CD4-positive, alpha-beta memory T cell (primary cell): ENCODE results near the gene PTPN1. TPM values are rescaled to one million over a fixed set of nuclear protein-coding genes. Genes with fewer than 3 reads are reported as not detected.

ENCODE experiments used
- CTCF ChIA-PET: fragments of 350-600 bp; sonication (Branson Sonifier 250); formaldehyde crosslinking; loops from one replicate; lab custom pipeline; 2021; ENCODE audit warnings: inconsistent platforms; ENCODE audit not compliant: partially characterized antibody; lab: Charles Lee
- POLR2A ChIA-PET: fragments of 350-600 bp; sonication (Branson Sonifier 250); formaldehyde crosslinking; loops from one replicate; lab custom pipeline; 2021; ENCODE audit not compliant: partially characterized antibody; lab: Charles Lee
- DNase-seq, 5 donors: peaks; one replicate each; pipeline versions ENCODE4 v3.0.0 to v3.0.0-alpha.2; 2020 to 2022; ENCODE audit warnings: mixed read lengths in 1 of 5
- H3K27ac ChIP-seq: one replicate; pipeline ENCODE4 v1.7.0; 2013; ENCODE audit warnings: low read depth, low read length
- H3K27me3 ChIP-seq: 2 replicates; pipeline ENCODE4 v1.7.0; 2013; ENCODE audit warnings: mild to moderate bottlenecking, low read length, moderate library complexity; ENCODE audit not compliant: insufficient read depth
- H3K36me3 ChIP-seq: 2 replicates; pipeline ENCODE4 v1.7.0; 2013; ENCODE audit warnings: mild to moderate bottlenecking, low read length, moderate library complexity; ENCODE audit not compliant: insufficient read depth
- H3K4me1 ChIP-seq: 2 replicates; pipeline ENCODE4 v1.7.0; 2013; ENCODE audit warnings: mild to moderate bottlenecking, low read length, moderate library complexity; ENCODE audit not compliant: insufficient read depth
- H3K4me3 ChIP-seq, 2 donors: one replicate each; pipeline ENCODE4 v1.7.0; 2013; ENCODE audit warnings: low read length in 2 of 2, mild to moderate bottlenecking in 1 of 2
- H3K9me3 ChIP-seq, 2 donors: one replicate each; pipeline ENCODE4 v1.7.0; 2013; ENCODE audit warnings: low read length in 2 of 2, control low read depth in 1 of 2; ENCODE audit not compliant: control insufficient read depth in 1 of 2
- H3K27ac Mint-ChIP-seq, 7 donors: one replicate each; pipeline ENCODE4 v1.8.0; 2020 to 2021; ENCODE audit warnings: mixed read lengths in 7 of 7, mild to moderate bottlenecking in 6 of 7, inconsistent platforms in 3 of 7, moderate library complexity in 3 of 7
- H3K27me3 Mint-ChIP-seq, 2 donors: one replicate each; pipeline ENCODE4 v1.8.0; 2020 to 2021; ENCODE audit warnings: mixed read lengths in 2 of 2
- H3K36me3 Mint-ChIP-seq, 2 donors: one replicate each; pipeline ENCODE4 v1.8.0; 2020 to 2021; ENCODE audit warnings: mixed read lengths in 2 of 2, inconsistent platforms in 1 of 2, mild to moderate bottlenecking in 1 of 2
- H3K4me1 Mint-ChIP-seq, 4 donors: one replicate each; pipeline ENCODE4 v1.8.0; 2020 to 2021; ENCODE audit warnings: mixed read lengths in 4 of 4, mild to moderate bottlenecking in 1 of 4
- H3K4me3 Mint-ChIP-seq, 8 donors: one replicate each; pipeline ENCODE4 v1.8.0; 2020 to 2021; ENCODE audit warnings: mixed read lengths in 8 of 8, mild to moderate bottlenecking in 7 of 8, moderate library complexity in 6 of 8, inconsistent platforms in 3 of 8
- H3K9me3 Mint-ChIP-seq, 8 donors: one replicate each; pipeline ENCODE4 v1.8.0; 2020 to 2021; ENCODE audit warnings: mixed read lengths in 8 of 8, mild to moderate bottlenecking in 5 of 8, inconsistent platforms in 3 of 8, moderate library complexity in 1 of 8
- intact Hi-C: fragments of 100-400 bp; cut with micrococcal nuclease; formaldehyde crosslinking; loops from one replicate; pipeline ENCODE4 v1.15.1; 2023
- polyA plus RNA-seq, 2 donors: library from polyadenylated mRNA; unstranded; fragments of 300-500 nt; fragmentation: Illumina TruSeq; gene quantifications; one replicate each; pipeline ENCODE4 v1.2.3, GENCODE V29; 2021
- total RNA-seq, 2 experiments: library from RNA; stranded (reverse); gene quantifications; one replicate each; pipeline ENCODE4 v1.2.3, GENCODE V29; 2021

The PTPN1 gene
- total and polyA plus RNA-seq, 4 experiments from 2014 or later: 21.0 to 61.5 (median 50.3) TPM

DNA sequence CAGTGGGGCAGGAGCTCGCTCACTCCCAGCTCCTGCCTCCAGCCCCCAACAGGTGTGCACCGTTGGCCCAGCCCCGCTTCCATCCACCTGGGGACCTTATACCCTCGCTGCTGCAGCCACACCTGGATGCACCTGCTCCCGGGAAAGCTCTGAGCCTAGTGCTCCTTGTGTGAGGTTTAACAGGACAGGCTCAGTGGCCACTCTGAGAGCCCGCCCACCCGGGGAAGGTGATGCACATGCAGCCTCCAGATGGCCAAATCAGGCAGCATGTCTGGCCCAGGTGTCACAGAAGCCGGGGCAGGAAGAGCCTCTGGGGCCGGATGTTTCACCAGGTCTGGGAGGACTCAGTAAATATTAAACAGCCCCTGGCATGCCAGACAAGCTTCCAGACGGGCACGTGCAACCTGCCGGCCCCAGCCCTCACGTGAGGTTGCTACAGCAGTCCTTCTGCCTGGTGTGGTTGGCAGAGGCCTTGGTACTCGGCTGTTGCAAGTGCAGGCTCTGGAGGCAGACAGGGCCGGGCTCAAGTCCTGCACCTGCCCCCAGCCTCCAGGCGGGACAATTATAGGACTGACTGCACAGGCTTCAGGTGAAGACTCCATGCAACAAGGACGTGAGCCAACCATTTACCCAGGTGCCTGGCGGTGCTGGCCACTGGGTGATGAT lies 114.3 kb downstream of the PTPN1 start:
- Histone ChIP-seq H3K4me3 (no peak overlapping the region), H3K36me3 (no peaks in the 10 kb centered on the region), H3K27me3 (no peaks in the 10 kb centered on the region), H3K9me3 (no peaks in the 10 kb centered on the region), H3K27ac (no peak overlapping the region), H3K4me1 (no peaks in the 10 kb centered on the region)
- Mint-ChIP-seq H3K27ac (no peak overlapping the region), H3K4me1 (no peaks in the 10 kb centered on the region), H3K27me3 (no peaks in the 10 kb centered on the region), H3K36me3 (no peaks in the 10 kb centered on the region), H3K9me3 (peaks cover 0 to 12% (median 5%) of the 10 kb centered on the region in 8 donors), H3K4me3 (no peak overlapping the region)
- intact Hi-C loops: no loop called here
- POLR2A ChIA-PET: no interaction called here
- no peak for DNase-seq
- CTCF ChIA-PET: interaction anchor here (1.8 kb wide), 1 partner anchor 10 kb away, joined by 8 read pairs; no protein-coding TSS in a partner anchor

DNA sequence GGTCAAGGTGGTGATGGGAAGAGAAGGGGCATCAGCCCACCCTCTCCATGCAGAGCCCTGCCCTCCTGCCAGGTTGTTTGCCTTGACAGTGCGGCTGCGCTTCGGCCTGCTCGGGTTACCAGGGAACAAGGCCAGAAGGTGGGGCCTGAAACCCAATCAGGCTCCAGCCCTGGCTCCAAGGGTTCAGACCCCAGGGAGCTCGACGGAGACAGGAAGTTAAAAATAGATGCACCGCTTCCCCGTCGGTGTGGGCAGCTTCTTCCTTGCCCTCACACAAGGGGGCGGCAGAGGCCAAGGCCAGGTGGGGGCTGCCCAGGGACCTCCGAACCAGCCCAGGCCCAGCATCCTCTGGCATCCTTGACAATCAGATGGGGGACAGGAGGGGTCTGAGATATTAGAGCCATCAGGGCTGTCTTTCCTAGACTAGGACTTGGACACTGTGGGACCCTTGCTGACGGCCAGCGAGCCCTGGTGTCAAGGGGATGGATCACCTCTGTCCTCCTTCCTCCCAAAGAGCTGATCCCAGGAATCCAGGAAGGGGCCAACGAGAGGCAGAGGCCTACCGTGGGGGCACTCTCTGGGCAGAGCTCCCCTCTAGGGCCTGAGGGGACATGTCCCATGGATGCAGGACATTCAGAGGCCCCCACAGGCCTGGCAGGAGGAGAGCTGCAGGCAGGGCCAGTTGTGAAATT lies 115.9 kb downstream of the PTPN1 start:
- DNase-seq: no peak
- Mint-ChIP-seq H3K27ac (no peak overlapping the region), H3K36me3 (no peaks in the 10 kb centered on the region), H3K4me3 (no peak overlapping the region), H3K27me3 (no peaks in the 10 kb centered on the region), H3K9me3 (peaks cover 0 to 6% (median 2%) of the 10 kb centered on the region in 8 donors), H3K4me1 (no peaks in the 10 kb centered on the region)
- Histone ChIP-seq H3K27ac (no peak overlapping the region), H3K9me3 (no peaks in the 10 kb centered on the region), H3K36me3 (no peaks in the 10 kb centered on the region), H3K27me3 (no peaks in the 10 kb centered on the region), H3K4me3 (no peak overlapping the region), H3K4me1 (no peaks in the 10 kb centered on the region)
- POLR2A ChIA-PET: no interaction called here
- intact Hi-C loops: no loop called here
- CTCF ChIA-PET: interaction anchor here (1.0 kb wide), 1 partner anchor 123 kb away, joined by 3 read pairs; no protein-coding TSS in a partner anchor

DNA sequence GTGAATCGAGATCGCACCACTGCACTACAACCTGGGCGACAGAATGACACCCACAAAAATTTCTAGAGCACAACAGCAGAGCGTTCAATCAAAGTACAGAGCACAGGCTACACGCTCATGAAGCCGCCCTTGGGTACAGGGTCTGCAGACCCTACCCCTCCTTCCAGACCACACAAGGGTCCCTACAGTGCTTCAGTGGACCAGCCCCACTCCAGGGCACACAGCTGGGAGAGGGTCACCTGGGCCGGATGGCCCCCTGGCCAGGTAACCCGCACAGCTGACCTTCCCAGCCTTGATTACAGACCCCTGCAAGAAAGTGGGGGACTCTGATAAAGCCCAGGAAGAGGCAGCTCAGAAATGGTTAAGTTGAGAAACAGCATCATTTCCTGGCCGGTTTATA lies 117.6 kb downstream of the PTPN1 start:
- Mint-ChIP-seq H3K36me3 (no peaks in the 10 kb centered on the region), H3K27ac (no peak overlapping the region), H3K27me3 (no peaks in the 10 kb centered on the region), H3K9me3 (no peaks in the 10 kb centered on the region), H3K4me3 (no peak overlapping the region), H3K4me1 (no peaks in the 10 kb centered on the region)
- no peak for DNase-seq
- Histone ChIP-seq H3K9me3 (no peaks in the 10 kb centered on the region), H3K4me3 (no peak overlapping the region), H3K4me1 (no peaks in the 10 kb centered on the region), H3K36me3 (no peaks in the 10 kb centered on the region), H3K27ac (no peak overlapping the region), H3K27me3 (no peaks in the 10 kb centered on the region)
- ChIA-PET POLR2A (no interaction called here), CTCF (interaction anchor here (0.6 kb wide), 1 partner anchor 447 kb away, joined by 3 read pairs; no protein-coding TSS in a partner anchor)
- intact Hi-C loops: no loop called here

DNA sequence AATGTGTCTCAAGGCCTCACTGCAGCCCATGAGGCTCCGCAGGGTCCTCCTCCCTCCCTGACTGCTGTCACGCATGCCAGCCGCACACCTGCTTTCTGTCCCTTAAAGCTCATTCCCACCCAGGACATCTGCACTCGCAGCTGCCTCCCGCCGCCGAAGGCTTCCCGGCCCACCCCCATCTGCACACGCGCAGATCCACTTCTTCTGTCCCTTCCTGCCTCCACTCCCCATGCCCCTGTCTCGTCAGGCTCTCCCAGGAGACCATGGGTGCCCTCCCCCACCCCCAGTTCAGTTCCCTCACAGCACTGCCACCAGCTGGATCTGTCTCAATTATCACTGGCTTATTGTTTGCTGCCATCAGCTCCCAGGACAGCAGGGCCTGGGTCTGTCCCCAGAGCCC lies 118.1 kb downstream of the PTPN1 start:
- no peaks in the 10 kb centered on the region for H3K27me3 Mint-ChIP-seq
- no peak for DNase-seq
- no peaks in the 10 kb centered on the region for H3K36me3 Mint-ChIP-seq

DNA sequence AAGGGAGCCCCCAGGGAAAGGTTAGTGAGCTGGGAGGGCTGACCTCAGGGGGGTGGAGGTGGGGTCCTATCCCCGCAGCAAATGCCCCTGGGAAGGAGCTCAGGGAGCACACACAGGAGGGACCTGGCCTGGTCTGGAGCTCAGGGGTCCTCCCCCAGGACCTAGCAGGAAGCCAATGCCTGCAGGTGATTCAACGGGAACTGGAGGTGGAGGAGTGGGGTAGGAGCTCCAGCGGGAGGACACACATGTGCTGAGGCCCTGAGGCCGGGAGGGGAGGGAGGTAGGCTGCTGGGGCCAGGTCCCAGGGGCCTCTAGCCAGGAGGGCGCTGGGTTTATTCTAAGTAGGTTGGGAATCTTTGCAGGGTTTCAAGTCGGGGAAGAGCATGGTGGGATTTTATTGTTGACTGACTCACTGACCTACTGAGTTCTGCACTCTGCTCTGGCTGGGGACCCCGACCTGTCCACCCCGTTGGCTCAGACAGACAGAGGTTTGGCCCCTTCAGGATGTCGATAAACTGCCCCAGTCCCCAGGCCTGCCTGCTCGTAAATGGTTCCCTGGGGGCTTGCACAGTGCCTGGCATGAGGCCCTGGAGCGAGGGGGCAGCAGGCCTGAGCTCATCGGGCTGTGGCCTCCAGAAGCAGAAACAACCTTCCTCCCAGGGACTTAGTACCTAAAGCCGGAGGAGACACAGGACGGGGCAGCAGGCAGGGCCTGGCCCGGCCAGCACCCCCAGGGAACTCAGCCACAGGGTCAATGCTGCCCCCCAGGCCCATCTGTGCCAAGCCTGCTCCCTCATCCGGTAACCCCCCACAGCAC lies 118.9 kb downstream of the PTPN1 start:
- no peaks in the 10 kb centered on the region for H3K4me1 Mint-ChIP-seq
- POLR2A ChIA-PET: no interaction called here
- no peaks in the 10 kb centered on the region for H3K27me3 Mint-ChIP-seq
- no peaks in the 10 kb centered on the region for H3K36me3 Mint-ChIP-seq
- Histone ChIP-seq H3K4me1 (no peaks in the 10 kb centered on the region), H3K27me3 (no peaks in the 10 kb centered on the region), H3K36me3 (no peaks in the 10 kb centered on the region), H3K4me3 (no peak overlapping the region), H3K9me3 (no peaks in the 10 kb centered on the region), H3K27ac (no peak overlapping the region)
- H3K4me3 Mint-ChIP-seq: no peak overlapping the region
- H3K27ac Mint-ChIP-seq: no peak overlapping the region
- CTCF ChIA-PET: no interaction called here
- no peaks in the 10 kb centered on the region for H3K9me3 Mint-ChIP-seq
- DNase-seq: no peak
- intact Hi-C loops: no loop called here

More for the DNA sequence above, 118.1 kb downstream of the PTPN1 start:
- no peak overlapping the region for H3K27ac ChIP-seq
- POLR2A ChIA-PET: no interaction called here
- H3K9me3 ChIP-seq: no peaks in the 10 kb centered on the region
- no peak overlapping the region for H3K4me3 ChIP-seq
- Mint-ChIP-seq H3K9me3 (no peaks in the 10 kb centered on the region), H3K27ac (no peak overlapping the region), H3K4me3 (no peak overlapping the region), H3K4me1 (no peaks in the 10 kb centered on the region)
- no peaks in the 10 kb centered on the region for H3K36me3 ChIP-seq
- no peaks in the 10 kb centered on the region for H3K27me3 ChIP-seq
- no peaks in the 10 kb centered on the region for H3K4me1 ChIP-seq
- intact Hi-C loops: no loop called here
- CTCF ChIA-PET: no interaction called here

DNA sequence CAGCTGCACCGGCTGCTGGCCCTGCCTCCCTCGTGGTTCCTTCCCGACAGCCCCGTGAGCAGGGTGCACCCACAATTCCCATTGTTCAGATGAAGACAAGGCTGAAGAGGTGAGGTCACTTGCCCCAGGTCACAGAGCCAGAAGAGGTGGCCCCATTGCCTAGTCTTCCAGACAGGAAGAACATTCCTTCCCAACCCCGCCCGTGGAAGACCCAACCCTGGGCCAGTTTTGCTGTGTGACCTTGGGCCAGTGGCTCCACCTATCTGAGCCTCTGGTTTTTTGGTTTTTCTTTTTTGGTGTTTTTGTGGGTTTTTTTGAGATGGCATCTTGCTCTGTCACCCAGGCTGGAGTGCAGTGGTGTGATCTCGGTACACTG lies 119.5 kb downstream of the PTPN1 start:
- Mint-ChIP-seq H3K27ac (no peak overlapping the region), H3K9me3 (no peaks in the 10 kb centered on the region), H3K36me3 (no peaks in the 10 kb centered on the region), H3K4me1 (no peaks in the 10 kb centered on the region), H3K4me3 (no peak overlapping the region), H3K27me3 (no peaks in the 10 kb centered on the region)
- POLR2A ChIA-PET: no interaction called here
- Histone ChIP-seq H3K27me3 (no peaks in the 10 kb centered on the region), H3K4me1 (no peaks in the 10 kb centered on the region), H3K4me3 (no peak overlapping the region), H3K9me3 (no peaks in the 10 kb centered on the region), H3K36me3 (no peaks in the 10 kb centered on the region), H3K27ac (no peak overlapping the region)
- intact Hi-C loops: no loop called here
- CTCF ChIA-PET: no interaction called here
- DNase-seq: no peak

DNA sequence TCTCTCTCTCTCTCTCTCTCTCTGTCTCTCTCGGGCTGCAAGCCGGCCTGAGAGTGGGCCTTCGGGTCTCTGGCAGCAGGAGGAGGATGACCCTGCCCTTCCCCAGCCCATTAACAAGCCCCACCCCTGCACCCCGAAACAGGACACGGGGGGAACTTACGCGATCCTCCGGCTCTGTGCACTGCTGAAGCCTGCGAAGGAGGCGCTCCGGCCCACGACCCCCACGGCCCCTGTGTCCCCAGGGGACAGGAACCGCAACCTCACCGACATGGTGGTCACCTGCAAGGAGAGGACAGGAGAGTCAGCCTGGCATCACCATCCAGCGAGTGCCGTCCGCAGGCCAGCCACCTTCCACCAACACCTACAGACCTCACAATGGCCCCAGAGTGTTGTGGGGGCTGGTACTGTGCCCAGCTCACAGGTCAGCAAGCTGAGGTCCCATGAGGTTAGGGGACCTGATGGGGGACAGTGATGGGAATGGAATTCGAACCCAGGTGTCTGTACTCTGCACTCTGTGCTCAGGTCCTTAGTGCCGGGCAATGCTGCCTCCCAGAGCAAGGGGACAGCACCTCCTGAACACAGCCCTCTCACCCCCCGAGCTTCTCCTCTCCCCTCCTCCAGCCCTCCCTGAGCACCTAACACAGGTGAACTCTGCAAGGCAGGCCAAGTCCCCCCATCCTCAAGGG lies 120.5 kb downstream of the PTPN1 start:
- Histone ChIP-seq H3K4me1 (no peaks in the 10 kb centered on the region), H3K36me3 (no peaks in the 10 kb centered on the region), H3K9me3 (no peaks in the 10 kb centered on the region), H3K27me3 (no peaks in the 10 kb centered on the region), H3K4me3 (no peak overlapping the region), H3K27ac (no peak overlapping the region)
- no peaks in the 10 kb centered on the region for H3K36me3 Mint-ChIP-seq
- H3K4me3 Mint-ChIP-seq: no peak overlapping the region
- peak overlapping the region in 1 of 7 donors; percentile 80 for H3K27ac Mint-ChIP-seq
- H3K4me1 Mint-ChIP-seq: peaks cover 0 to 4% (median under 1%) of the 10 kb centered on the region in 4 donors
- H3K9me3 Mint-ChIP-seq: no peaks in the 10 kb centered on the region
- CTCF ChIA-PET: no interaction called here
- H3K27me3 Mint-ChIP-seq: peaks cover 0 to 1% of the 10 kb centered on the region in 2 donors
- no peak for DNase-seq
- POLR2A ChIA-PET: no interaction called here
- intact Hi-C loops: no loop called here
